K562 (cell line): ENCODE measurements around the gene MYL12A. TPM values are rescaled to one million over a fixed set of nuclear protein-coding genes. Genes with fewer than 3 reads are reported as not detected.

Source experiments
- BHLHE40 ChIP-seq: IDR thresholded peaks from 2 replicates; pipeline ENCODE4 v1.6.1; 2011; ENCODE audit warnings: low read length, improper control_type of control experiment
- FIP1L1 ChIP-seq: fragments of 200-400 bp; formaldehyde crosslinking; IDR thresholded peaks from 2 replicates; pipeline ENCODE4 v1.6.1; 2018; ENCODE audit warnings: mild to moderate bottlenecking, low read depth, low read length; ENCODE audit not compliant: poor library complexity, severe bottlenecking
- LCOR ChIP-seq: sonication (generic); formaldehyde crosslinking; IDR thresholded peaks from 2 replicates; pipeline ENCODE4 v1.8.0; 2022; ENCODE audit warnings: mild to moderate bottlenecking, missing genetic modification reagents
- MGA ChIP-seq: fragments of 450-650 bp; IDR thresholded peaks from 2 replicates; pipeline ENCODE4 v1.6.1; 2016; ENCODE audit warnings: mild to moderate bottlenecking, moderate library complexity
- NCOA4 ChIP-seq: fragments of 450-650 bp; IDR thresholded peaks from 2 replicates; pipeline ENCODE4 v1.6.1; 2018; ENCODE audit warnings: mild to moderate bottlenecking; ENCODE audit not compliant: partially characterized antibody
- POLR2G ChIP-seq: fragments of 200-400 bp; formaldehyde crosslinking; IDR thresholded peaks from 2 replicates; pipeline ENCODE4 v1.6.1; 2017; ENCODE audit warnings: low read depth, mild to moderate bottlenecking, antibody characterized with exemption, low read length, moderate library complexity
- RAD51 ChIP-seq: fragments of 450-650 bp; IDR thresholded peaks from 2 replicates; pipeline ENCODE4 v1.7.1; 2016; ENCODE audit warnings: low read depth, mild to moderate bottlenecking, borderline replicate concordance
- SIN3A ChIP-seq, 2 experiments: fragments of 150-350 bp in 1 of 2; IDR thresholded peaks; 2 replicates each; pipeline ENCODE4 v1.6.1; 2011 to 2016; ENCODE audit warnings: borderline replicate concordance in 2 of 2, low read depth in 2 of 2, low read length in 2 of 2, mild to moderate bottlenecking in 2 of 2, moderate library complexity in 2 of 2; ENCODE audit not compliant: control insufficient read depth in 1 of 2
- ZBTB17 ChIP-seq: fragments of 450-650 bp; formaldehyde crosslinking; IDR thresholded peaks from 2 replicates; pipeline ENCODE4 v1.4.0; 2020; ENCODE audit warnings: mild to moderate bottlenecking
- ZBTB34 ChIP-seq: fragments of 250-450 bp; sonication (Bioruptor Pico); IDR thresholded peaks from 2 replicates; pipeline ENCODE4 v1.8.0; 2021; ENCODE audit warnings: mild to moderate bottlenecking, moderate library complexity
- ZFP36 ChIP-seq: fragments of 150-350 bp; IDR thresholded peaks from 2 replicates; pipeline ENCODE4 v1.6.1; 2018; ENCODE audit warnings: low read length, low read depth; ENCODE audit not compliant: partially characterized antibody
- ZNF41 ChIP-seq: fragments of 250-450 bp; sonication (Bioruptor Pico); conservative IDR thresholded peaks from 2 replicates; pipeline ENCODE4 v1.4.0; 2020; ENCODE audit warnings: mild to moderate bottlenecking
- polyA plus RNA-seq, 8 experiments: library from polyadenylated mRNA; depleted of rRNA in 4 of 8; stranded (reverse) in 5 of 8; unstranded in 3 of 8; fragments of >200 nt; fragmentation: Nextera tagmentation in 2 of 8; fragmentation: Illumina TruSeq in 1 of 8; extraction: Ambion mirVana in 2 of 8; extraction: Trizol in 1 of 8; gene quantifications; 2 replicates each; pipeline versions ENCODE4 v1.2.1 to v1.2.3, GENCODE V29; 2011 to 2014; ENCODE audit warnings: inconsistent platforms in 1 of 8, missing spikeins in 1 of 8
- total RNA-seq, 7 experiments: library from RNA; depleted of rRNA in 6 of 7; stranded (reverse); fragments of >200 nt in 6 of 7; fragmentation: Illumina TruSeq in 2 of 7; extraction: Trizol in 2 of 7; gene quantifications; 2 replicates each; pipeline versions ENCODE4 v1.2.1 to v1.2.3, GENCODE V29; 2011 to 2021; ENCODE audit warnings: low replicate concordance in 1 of 7
- TF ChIP-seq, protein P1 (sequence below): fragments of 450-650 bp; IDR thresholded peaks from 2 replicates; pipeline ENCODE4 v1.6.1; 2016

Gene MYL12A
- total and polyA plus RNA-seq, 9 of the 15 experiments (the other 6 are each of a cell fraction or from before 2014, with no cell fraction given), result 308 to 1,031 (median 559) TPM

DNA sequence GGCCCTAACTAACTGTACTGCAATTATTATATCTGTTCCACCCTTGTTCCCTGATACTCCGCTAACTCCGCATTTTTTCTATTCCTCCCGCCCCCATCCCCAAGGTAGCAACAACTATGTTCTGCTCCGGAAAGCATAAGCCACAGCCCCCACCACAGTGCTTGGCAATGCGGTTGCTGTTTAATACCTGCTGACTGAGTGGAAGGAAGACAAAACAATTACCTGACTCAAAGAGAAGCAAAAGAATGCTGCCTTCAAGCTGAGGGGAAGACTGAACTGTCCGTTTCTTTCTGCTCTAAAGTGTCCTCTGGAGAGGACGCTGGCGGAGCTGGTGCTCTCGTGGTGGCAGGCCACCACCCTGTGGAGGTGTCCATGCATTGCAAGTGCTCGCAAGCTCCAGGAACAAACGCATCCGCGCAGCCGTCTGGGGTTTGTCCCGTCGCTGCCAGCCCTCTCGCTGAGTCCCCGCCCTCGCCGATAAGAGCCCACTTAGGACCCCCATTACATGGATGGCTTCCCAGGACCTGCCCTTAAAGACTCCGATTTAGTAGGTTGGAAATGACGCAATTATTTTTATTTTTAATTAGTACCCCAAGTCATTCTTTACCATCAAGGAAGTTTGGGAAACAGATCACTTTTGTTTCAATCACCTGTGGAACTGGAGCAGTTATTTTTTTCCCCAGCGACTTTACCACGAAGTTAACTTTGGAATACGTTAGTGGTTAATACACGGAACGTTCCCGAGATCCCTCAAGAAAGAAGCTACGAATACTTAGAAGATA lies 1.6 kb upstream of the MYL12A start (continued):
- no peak for TF ChIP-seq MGA
- TF ChIP-seq BHLHE40, result peak; percentile 59; the same call in 1 of the 2 replicates
- 0 out of 4 replicates have a peak, but pooled peaks have one; percentile 23 to 28 for TF ChIP-seq SIN3A (IDR thresholded peaks at IDR 0.05; ENCODE audit: borderline replicate concordance in 2 of 2, control insufficient read depth in 1 of 2, low read depth in 2 of 2, low read length in 2 of 2)
- TF ChIP-seq ZFP36, result peak; percentile 52
- peak; percentile 37; the same call in 1 of the 2 replicates for TF ChIP-seq ZBTB17 (CRISPR knock-in tag)
- TF ChIP-seq, protein P1, sequence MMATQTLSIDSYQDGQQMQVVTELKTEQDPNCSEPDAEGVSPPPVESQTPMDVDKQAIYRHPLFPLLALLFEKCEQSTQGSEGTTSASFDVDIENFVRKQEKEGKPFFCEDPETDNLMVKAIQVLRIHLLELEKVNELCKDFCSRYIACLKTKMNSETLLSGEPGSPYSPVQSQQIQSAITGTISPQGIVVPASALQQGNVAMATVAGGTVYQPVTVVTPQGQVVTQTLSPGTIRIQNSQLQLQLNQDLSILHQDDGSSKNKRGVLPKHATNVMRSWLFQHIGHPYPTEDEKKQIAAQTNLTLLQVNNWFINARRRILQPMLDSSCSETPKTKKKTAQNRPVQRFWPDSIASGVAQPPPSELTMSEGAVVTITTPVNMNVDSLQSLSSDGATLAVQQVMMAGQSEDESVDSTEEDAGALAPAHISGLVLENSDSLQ, result no peak
- peak; percentile 86 for TF ChIP-seq POLR2G
- TF ChIP-seq ZNF41 (CRISPR knock-in tag), result no peak
- no peak; the same call in 1 of the 2 replicates for TF ChIP-seq LCOR (CRISPR knock-in tag)
- TF ChIP-seq RAD51, result no peak
- TF ChIP-seq NCOA4, result no peak
- 0 out of 2 replicates have a peak, but pooled peaks have one; percentile 44 for TF ChIP-seq ZBTB34 (CRISPR knock-in tag)
- TF ChIP-seq FIP1L1, result no peak
